HG03196 (cell line): ENCODE results near the gene ALDH1A2.

Source experiments
- ATAC-seq: cut with Tn5 transposase; IDR thresholded peaks from one replicate; pipeline ENCODE4 v1.9.1; 2021; ENCODE audit not compliant: unreplicated experiment

The ALDH1A2 gene

GRCh38 chr15:57947282-57947681 lies 118.2 kb downstream of the ALDH1A2 start:
- no peak for ATAC-seq

- ATAC-seq, result no peak
These were observed 118.9 kb downstream of the ALDH1A2 start for GRCh38 chr15:57946491-57947048.

- ATAC-seq, result no peak
These were observed 119.9 kb downstream of the ALDH1A2 start for GRCh38 chr15:57945616-57946015.

- no peak for ATAC-seq
These were observed 121.6 kb downstream of the ALDH1A2 start for GRCh38 chr15:57943754-57944420.

GRCh38 chr15:57943171-57943570 lies 122.3 kb downstream of the ALDH1A2 start:
- no peak for ATAC-seq

- no peak for ATAC-seq
These were observed 123.7 kb downstream of the ALDH1A2 start for GRCh38 chr15:57941816-57942215.

GRCh38 chr15:57932348-57932747 lies 133.2 kb downstream of the ALDH1A2 start:
- ATAC-seq, result no peak

DNA sequence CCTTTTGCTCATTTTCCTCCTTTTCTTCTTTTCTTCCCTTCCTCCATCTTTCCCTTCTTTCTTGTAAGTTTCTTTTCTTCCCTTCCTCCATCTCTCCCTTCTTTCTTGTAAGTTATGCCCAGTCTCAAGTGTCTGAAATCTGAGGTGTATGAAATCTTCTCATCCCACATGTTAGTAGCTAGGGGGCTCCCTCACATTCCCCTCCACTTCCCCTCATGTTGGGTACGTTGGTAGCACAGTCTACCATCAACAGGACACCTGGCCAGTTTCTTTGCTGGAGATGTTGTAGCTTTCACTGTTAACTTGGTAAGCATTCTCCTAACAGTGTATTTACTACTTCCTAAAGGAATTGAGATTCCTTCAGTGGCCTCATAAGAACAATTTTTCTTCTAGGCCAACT lies 133.9 kb downstream of the ALDH1A2 start:
- ATAC-seq, result no peak

- no peak for ATAC-seq
These were observed 138.3 kb downstream of the ALDH1A2 start for GRCh38 chr15:57927091-57927631.

- no peak for ATAC-seq
These were observed 139.9 kb downstream of the ALDH1A2 start for GRCh38 chr15:57925650-57926049.

GRCh38 chr15:57924598-57924997 lies 140.9 kb downstream of the ALDH1A2 start:
- no peak for ATAC-seq

DNA sequence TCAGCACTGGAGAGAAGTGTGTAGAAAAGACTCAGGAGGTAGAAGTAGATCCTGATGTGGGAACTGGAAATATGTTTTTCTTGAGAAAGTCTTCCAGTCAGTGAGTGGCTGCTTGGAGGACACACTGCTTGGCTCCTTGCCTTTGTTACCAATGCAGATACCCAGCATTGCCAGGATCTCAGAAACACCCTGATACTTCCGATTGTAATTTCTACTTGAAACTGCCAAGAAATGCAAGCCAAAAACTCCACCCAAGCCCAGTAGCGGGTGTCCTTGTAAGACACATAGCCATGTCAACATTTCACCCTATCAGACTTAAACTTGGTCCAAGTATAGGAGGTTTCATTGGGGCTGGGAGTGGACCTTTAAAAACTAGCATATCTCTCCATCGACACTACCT lies 141.8 kb downstream of the ALDH1A2 start:
- no peak for ATAC-seq

DNA sequence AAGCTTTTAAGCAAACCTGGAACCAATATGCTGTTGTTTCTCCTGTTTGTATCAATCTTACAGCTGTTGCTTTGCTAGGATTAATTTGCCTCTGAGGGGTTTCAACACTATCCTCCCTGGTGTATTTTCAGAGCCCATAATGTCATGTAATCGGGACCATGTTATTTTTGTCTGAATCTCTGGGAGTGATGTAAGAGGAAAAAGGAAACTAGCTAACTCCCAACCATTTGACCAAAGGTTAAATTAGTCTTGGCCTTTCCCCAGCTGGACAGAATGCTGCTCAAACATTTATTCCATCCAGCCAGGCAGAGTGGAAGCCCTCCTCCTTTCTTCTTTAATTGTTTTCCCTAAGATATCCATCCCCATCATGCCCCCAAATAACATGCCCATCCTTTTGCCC lies 142.2 kb downstream of the ALDH1A2 start:
- ATAC-seq, result no peak

- ATAC-seq, result no peak
These were observed 142.7 kb downstream of the ALDH1A2 start for GRCh38 chr15:57922776-57923175.

GRCh38 chr15:57921371-57921770 lies 144.1 kb downstream of the ALDH1A2 start:
- ATAC-seq, result no peak

DNA sequence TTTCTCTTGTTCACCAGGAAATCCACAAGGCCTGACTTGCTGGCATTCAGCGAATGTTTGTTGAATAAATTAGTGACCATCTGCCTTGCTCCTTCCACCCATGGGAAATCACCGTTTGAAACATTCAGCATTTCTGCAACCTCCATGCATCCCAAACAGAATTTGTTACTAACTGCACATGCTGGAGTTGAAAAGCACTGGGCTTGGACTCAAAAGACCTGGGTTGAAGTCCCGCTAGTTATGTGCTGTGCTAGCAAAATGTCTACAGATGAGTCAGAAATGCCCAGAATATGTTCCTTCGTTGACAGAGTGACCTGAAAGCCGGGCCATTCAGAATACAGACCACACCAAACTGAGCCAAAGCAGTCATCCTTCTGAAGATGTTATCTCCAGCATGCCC lies 144.6 kb downstream of the ALDH1A2 start:
- ATAC-seq, result no peak

DNA sequence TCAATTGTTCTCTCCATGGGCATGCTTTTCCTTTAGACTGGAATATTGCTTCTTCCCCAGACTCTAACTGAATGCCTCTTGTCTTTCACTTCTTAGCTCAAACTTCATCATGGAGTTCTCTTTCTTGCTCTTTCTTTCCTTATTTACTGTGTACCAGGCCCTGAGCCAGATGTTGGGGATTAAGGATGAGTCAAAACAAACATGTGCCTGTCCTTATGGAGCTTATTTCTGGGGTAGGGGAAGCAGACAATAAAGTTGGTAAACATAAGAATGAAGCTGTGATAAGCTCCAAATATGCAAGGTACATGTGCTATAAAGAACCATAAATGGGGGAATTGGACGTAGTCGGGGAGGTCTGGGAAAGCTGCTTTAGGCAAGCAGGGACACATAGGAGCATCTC lies 145.8 kb downstream of the ALDH1A2 start:
- ATAC-seq, result no peak

DNA sequence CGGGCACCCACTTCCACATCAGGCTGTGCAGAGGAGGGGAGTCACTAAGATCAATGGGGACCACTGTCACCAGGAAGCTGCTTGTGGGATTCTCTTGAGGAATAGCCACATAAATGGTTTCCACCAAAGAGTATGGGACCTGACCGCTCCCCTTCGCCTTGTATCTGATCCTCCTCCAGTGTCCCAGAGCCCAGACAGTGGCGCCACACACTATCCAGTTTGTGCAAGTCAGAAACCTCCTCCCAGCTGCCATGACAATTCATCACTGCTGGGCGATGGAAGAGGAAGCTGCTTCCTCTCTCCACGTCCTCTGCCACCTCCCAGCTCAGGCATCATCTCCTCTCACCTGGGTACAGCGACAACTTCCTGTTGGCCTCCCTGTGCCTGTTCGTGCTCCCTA lies 147.5 kb downstream of the ALDH1A2 start:
- no peak for ATAC-seq

DNA sequence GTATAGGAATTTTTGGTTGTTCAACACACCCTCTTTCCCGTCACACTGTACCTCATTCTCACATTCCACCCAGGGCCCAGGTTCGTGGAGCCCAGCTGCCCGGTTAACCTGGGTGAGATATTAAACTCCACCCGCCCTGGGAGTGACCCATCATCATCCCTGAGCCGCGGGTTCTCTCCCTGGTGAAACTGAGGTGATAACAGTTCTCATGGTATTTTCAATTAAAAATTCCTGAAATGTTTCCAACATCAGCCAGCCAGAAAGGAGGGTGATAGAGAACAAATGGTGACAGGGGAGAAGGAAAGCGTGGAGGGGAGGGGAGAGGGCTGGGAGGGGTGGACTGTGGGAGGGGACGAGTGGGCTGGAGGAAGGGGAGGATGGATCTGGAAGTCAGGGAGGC lies 148.8 kb downstream of the ALDH1A2 start:
- ATAC-seq, result no peak

DNA sequence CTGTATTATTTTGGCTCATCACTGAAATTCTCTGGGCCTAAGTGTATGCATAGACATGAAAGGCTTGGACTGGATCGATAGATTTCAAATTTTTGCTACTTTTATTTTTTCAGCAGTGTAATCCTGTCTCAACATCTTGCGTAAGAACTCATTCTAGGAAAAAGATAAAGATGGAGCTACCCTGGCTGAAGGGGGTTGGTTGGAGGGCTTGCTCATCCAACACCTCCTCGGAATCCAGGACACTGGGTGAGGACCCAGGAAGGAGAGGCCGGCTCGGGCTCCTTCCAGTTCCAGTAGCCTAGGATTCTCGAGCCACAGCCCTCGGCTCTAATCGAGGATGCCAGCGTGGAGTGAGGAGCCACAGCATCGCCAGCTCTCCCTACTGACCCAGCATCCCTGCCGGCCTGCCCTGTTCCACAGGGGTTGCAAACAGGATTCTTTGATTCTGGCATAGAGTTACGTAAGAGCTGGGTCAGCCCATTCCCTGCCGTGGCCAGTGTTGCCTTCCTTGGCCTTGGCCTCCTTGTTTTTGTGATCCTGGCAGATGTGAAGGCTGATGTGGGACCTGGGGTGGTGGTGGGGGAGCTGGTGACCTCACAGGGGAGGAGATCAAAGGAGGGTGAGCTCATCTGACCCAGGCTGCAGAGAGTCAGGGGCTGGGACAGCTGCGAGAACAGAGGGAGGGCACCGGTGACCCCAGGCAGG lies 149.5 kb downstream of the ALDH1A2 start:
- no peak for ATAC-seq

- no peak for ATAC-seq
These were observed 151.0 kb downstream of the ALDH1A2 start for GRCh38 chr15:57914350-57915055.

GRCh38 chr15:57911247-57911646 lies 154.3 kb downstream of the ALDH1A2 start:
- ATAC-seq, result no peak
